ENCODE results near the gene COL20A1.

- TF ChIP-seq CTCF (conservative IDR thresholded peaks at IDR 0.05 in 1 of 2, IDR thresholded peaks at IDR 0.05 in 1 of 2; ENCODE audit: low read depth in 1 of 2, low read length in 2 of 2) (no peak), EZH2 (IDR thresholded peaks at IDR 0.05; ENCODE audit: low read length, missing control alignments) (no peak)
These were observed 34.3 kb downstream of the COL20A1 start for GRCh38 chr20:63327231-63327745.

Measured in fibroblast of lung (primary cell).